Measurements from ENCODE around the gene LAMB1. TPM values are rescaled to one million over a fixed set of nuclear protein-coding genes. Genes with fewer than 3 reads are reported as not detected.
A peak's percentile ranks its signal among the peaks of the same experiment; 100 is the strongest.

The LAMB1 gene
- polyA plus RNA-seq, 1 experiment: 204 TPM

- ChIA-PET POLR2A (no interaction called here), CTCF (interaction anchor here (0.8 to 10.0 kb wide), 6 partner anchors 12 to 728 kb away, joined by 3 to 112 read pairs (median 20); partner anchors contain the start of genes CBLL1 and DLD)
- H3K36me3 ChIP-seq (ENCODE audit: control insufficient read depth, insufficient read depth, low read length): no peaks in the 10 kb centered on the region
- no peak for TF ChIP-seq CTCF (IDR thresholded peaks at IDR 0.05; ENCODE audit: insufficient read depth, low read depth, low read length)
- no peak overlapping the region for H3K4me3 ChIP-seq (ENCODE audit: low read depth, low read length)
- DNase-seq (ENCODE audit: low read depth): no peak
- peaks cover 2% of the 10 kb centered on the region; the same call in 1 of the 2 replicates for H3K27me3 ChIP-seq (ENCODE audit: control insufficient read depth, insufficient read depth, low read length)
These were observed 125.1 kb downstream of the LAMB1 start for GRCh38 chr7:107877731-107878382.

GRCh38 chr7:107876916-107877315 lies 126.0 kb downstream of the LAMB1 start:
- no peak for TF ChIP-seq CTCF (IDR thresholded peaks at IDR 0.05; ENCODE audit: insufficient read depth, low read depth, low read length)
- Histone ChIP-seq H3K36me3 (ENCODE audit: control insufficient read depth, insufficient read depth, low read length) (no peaks in the 10 kb centered on the region), H3K4me3 (ENCODE audit: low read depth, low read length) (no peak overlapping the region), H3K27me3 (ENCODE audit: control insufficient read depth, insufficient read depth, low read length) (no peaks in the 10 kb centered on the region; the same call in none of the 2 replicates)
- ChIA-PET POLR2A (no interaction called here), CTCF (interaction anchor here (1.2 to 10.0 kb wide), 4 partner anchors 135 to 727 kb away, joined by 3 to 112 read pairs (median 24); partner anchors contain the start of gene CBLL1)
- no peak for DNase-seq (ENCODE audit: low read depth)

DNA sequence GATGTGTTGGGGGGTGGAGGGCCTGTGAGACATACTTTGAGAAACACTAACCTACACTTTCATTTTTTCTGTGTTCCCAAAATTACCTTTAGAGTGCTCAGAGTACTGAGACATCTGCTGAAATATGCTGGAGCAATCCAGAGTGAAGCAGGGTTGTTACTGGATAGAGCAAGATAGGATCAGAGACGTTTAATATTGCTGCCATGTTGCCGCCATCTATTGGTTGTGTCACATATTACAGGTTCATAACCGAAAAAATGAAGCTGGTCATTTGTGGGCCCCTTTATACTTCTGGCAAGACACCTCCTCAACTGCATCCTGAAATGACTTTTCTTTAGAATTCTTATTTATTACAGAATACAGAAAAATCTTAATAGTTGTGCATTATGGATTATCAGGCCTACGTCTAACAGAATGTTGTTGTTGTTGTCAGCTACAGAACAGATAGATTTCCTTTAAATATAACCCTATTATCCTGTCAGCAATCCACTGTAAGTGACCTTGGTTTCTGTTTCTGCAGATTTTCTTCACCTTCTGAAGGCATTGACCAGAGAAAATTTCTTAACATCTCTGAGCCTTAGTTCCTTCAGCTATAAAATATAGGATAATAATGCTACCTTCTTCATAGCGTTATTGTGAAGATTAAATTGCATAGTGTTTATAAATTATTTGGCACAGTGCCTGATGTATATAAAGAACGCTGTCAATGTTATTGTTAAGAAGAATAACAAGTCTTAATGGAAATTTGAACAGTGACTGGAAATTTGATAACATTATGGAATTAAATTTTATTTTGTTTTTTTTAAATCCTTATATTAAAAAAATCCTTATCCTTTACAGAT lies 128.1 kb downstream of the LAMB1 start:
- DNase-seq (ENCODE audit: low read depth): no peak

DNA sequence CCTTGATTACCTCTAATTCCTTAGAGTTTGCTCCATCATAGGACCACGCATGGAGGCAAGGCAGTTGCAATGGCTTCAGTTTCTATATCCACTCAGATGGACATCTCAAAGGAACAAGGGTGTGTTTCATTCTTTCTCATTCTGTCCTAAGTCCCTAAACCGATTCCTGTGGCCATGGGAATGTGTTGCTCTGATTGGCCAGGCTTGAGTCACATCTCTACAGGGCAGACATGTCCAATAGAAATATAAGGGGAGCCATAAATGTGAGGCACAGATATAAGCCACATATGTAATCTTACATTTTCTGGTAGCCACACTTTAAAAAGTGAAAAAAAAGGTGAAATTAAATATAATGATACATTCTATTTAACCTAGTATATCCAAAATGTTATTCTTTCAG lies 128.8 kb downstream of the LAMB1 start:
- POLR2A ChIA-PET: no interaction called here
- no peak for TF ChIP-seq CTCF (IDR thresholded peaks at IDR 0.05; ENCODE audit: insufficient read depth, low read depth, low read length)
- no peak for DNase-seq (ENCODE audit: low read depth)
- H3K36me3 ChIP-seq (ENCODE audit: control insufficient read depth, insufficient read depth, low read length): no peaks in the 10 kb centered on the region
- CTCF ChIA-PET: interaction anchor here (0.9 to 10.0 kb wide), 7 partner anchors 39 to 726 kb away, joined by 3 to 112 read pairs (median 5); partner anchors contain the start of gene CBLL1
- H3K27me3 ChIP-seq (ENCODE audit: control insufficient read depth, insufficient read depth, low read length): no peaks in the 10 kb centered on the region; the same call in none of the 2 replicates
- no peak overlapping the region for H3K4me3 ChIP-seq (ENCODE audit: low read depth, low read length)

More for the DNA sequence above, 128.1 kb downstream of the LAMB1 start:
- Histone ChIP-seq H3K36me3 (ENCODE audit: control insufficient read depth, insufficient read depth, low read length) (no peaks in the 10 kb centered on the region), H3K4me3 (ENCODE audit: low read depth, low read length) (no peak overlapping the region), H3K27me3 (ENCODE audit: control insufficient read depth, insufficient read depth, low read length) (no peaks in the 10 kb centered on the region; the same call in none of the 2 replicates)
- ChIA-PET POLR2A (interaction anchor here (0.6 kb wide), 2 partner anchors 132 to 825 kb away, joined by 3 to 5 read pairs; no protein-coding TSS in a partner anchor), CTCF (interaction anchor here (0.6 to 10.0 kb wide), 20 partner anchors 9 to 881 kb away, joined by 3 to 112 read pairs (median 4); partner anchors contain the start of genes CBLL1 and DLD)
- TF ChIP-seq CTCF (IDR thresholded peaks at IDR 0.05; ENCODE audit: insufficient read depth, low read depth, low read length): peak; percentile 76

Small RNA genes lying within 50 kb of the gene (small RNA-seq; reads per million reads assigned to genes)
- not detected for gene RF00012 (ENCODE audit: insufficient read length, low read depth, low replicate concordance)

Other genes with a start within 250 kb of the LAMB1 start
- not detected in 2 replicates for gene SLC26A3, start 199.9 kb downstream of the LAMB1 start, polyA plus RNA-seq (2011; rRNA removed)
- gene DLD, start 112.0 kb downstream of the LAMB1 start, polyA plus RNA-seq (2011; rRNA removed): 72.4 and 121 TPM in 2 replicates
- gene LAMB4, start 127.2 kb upstream of the LAMB1 start, polyA plus RNA-seq (2011; rRNA removed): 0.16 and 0.20 TPM in 2 replicates

Measured in BJ (cell line).